Tibial nerve (tissue), 4 donors: ENCODE measurements around the gene PSMA7. TPM values are rescaled to one million over a fixed set of nuclear protein-coding genes. Genes with fewer than 3 reads are reported as not detected.

Source experiments
- DNase-seq, 2 donors: peaks; one replicate each; pipeline ENCODE4 v3.0.0-alpha.2; 2019; ENCODE audit warnings: low spot score in 2 of 2
- H3K27ac ChIP-seq, 4 donors: fragments of 200-600 bp; sonication (generic) in 3 of 4; one replicate each; pipeline ENCODE4 v1.5.1; 2017 to 2019; ENCODE audit warnings: mild to moderate bottlenecking in 1 of 4
- H3K27me3 ChIP-seq, 2 donors: fragments of 200-600 bp; sonication (generic) in 1 of 2; one replicate each; pipeline versions ENCODE4 v1.5.1 to v1.6.0; 2017 to 2019
- H3K36me3 ChIP-seq, 3 donors: fragments of 200-600 bp; sonication (generic); one replicate each; pipeline ENCODE4 v1.5.1; 2018 to 2019
- H3K4me1 ChIP-seq, 4 donors: fragments of 200-600 bp; sonication (generic) in 3 of 4; one replicate each; pipeline ENCODE4 v1.5.1; 2017 to 2019
- H3K4me3 ChIP-seq, 4 donors: fragments of 200-600 bp; sonication (generic) in 3 of 4; one replicate each; pipeline ENCODE4 v1.5.1; 2017 to 2019; ENCODE audit warnings: mild to moderate bottlenecking in 1 of 4, moderate library complexity in 1 of 4
- H3K9me3 ChIP-seq, 4 donors: fragments of 200-600 bp; sonication (generic) in 3 of 4; one replicate each; pipeline ENCODE4 v1.5.1; 2017 to 2019
- EP300 ChIP-seq, 2 donors: sonication (generic); formaldehyde crosslinking; IDR thresholded peaks; one replicate each; pipeline ENCODE4 v1.6.1; 2017; ENCODE audit warnings: antibody characterized with exemption in 2 of 2, mild to moderate bottlenecking in 1 of 2
- POLR2A ChIP-seq, 2 donors: fragments of 450-650 bp; IDR thresholded peaks; one replicate each; pipeline ENCODE4 v1.6.1; 2017; ENCODE audit warnings: antibody characterized with exemption in 2 of 2, mild to moderate bottlenecking in 2 of 2, moderate library complexity in 2 of 2
- WGBS, 2 donors: methylation state at CpG; one replicate each; pipeline ENCODE4 v1.1.5; 2018; 5-methylcytosine and 5-hydroxymethylcytosine counted together
- total RNA-seq, 4 donors: library from RNA; depleted of rRNA; stranded (reverse); fragments of >200 nt; gene quantifications; one replicate each; pipeline ENCODE4 v1.1.0, GENCODE V29; 2016
- TF ChIP-seq, protein P1 (sequence below), 5 experiments: fragments of 200-600 bp in 3 of 5; fragments of 450-650 bp in 2 of 5; sonication (generic) in 3 of 5; IDR thresholded peaks; one replicate each; pipeline ENCODE4 v1.5.1; 2016 to 2019; ENCODE audit warnings: antibody characterized with exemption in 5 of 5, mild to moderate bottlenecking in 3 of 5, moderate library complexity in 2 of 5

PSMA7 gene
- total RNA-seq, 4 donors from 2014 or later = 213 to 377 (median 341) TPM

DNA sequence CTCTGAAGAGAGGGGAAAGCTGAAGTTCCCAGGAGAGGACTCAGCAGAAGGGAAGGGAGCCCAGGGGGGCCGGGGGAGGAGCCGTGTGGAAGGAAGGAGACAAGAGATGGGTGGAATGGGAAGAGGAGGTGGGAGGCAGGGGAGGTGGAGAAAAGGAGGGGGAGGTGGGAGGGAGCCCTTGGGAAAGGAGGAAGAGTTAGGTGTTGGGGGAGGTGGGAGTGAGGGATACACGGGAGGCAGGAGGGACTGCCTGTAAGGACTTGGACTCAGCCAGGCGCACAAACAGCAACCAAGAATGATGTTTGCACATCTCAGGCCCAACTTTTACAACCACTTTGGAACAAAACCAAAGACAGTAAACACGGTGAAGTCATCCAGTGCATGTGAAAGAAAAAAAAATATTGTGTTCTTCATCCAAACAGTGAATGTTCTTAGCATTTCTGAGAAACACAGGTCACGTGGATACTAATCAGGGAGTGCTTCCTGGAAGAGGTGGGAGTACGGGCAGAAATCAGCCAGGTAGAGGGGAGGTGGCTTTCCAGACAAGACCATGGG, 38.3 kb downstream of the PSMA7 start:
- no peak for DNase-seq
- TF ChIP-seq EP300 (IDR thresholded peaks at IDR 0.05) (no peak), POLR2A (IDR thresholded peaks at IDR 0.05) (no peak)
- TF ChIP-seq, protein P1, sequence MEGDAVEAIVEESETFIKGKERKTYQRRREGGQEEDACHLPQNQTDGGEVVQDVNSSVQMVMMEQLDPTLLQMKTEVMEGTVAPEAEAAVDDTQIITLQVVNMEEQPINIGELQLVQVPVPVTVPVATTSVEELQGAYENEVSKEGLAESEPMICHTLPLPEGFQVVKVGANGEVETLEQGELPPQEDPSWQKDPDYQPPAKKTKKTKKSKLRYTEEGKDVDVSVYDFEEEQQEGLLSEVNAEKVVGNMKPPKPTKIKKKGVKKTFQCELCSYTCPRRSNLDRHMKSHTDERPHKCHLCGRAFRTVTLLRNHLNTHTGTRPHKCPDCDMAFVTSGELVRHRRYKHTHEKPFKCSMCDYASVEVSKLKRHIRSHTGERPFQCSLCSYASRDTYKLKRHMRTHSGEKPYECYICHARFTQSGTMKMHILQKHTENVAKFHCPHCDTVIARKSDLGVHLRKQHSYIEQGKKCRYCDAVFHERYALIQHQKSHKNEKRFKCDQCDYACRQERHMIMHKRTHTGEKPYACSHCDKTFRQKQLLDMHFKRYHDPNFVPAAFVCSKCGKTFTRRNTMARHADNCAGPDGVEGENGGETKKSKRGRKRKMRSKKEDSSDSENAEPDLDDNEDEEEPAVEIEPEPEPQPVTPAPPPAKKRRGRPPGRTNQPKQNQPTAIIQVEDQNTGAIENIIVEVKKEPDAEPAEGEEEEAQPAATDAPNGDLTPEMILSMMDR (IDR thresholded peaks at IDR 0.05) = no peak
- Histone ChIP-seq H3K9me3 (peaks cover 0 to 92% (median 12%) of the 10 kb centered on the region in 4 donors), H3K27me3 (peaks cover 0 to 10% of the 10 kb centered on the region in 2 donors), H3K27ac (no peak overlapping the region), H3K36me3 (peaks cover 0 to 6% (median 0%) of the 10 kb centered on the region in 3 donors), H3K4me3 (no peak overlapping the region), H3K4me1 (no peaks in the 10 kb centered on the region)
- WGBS, 2 donors = 36% methylated on average over 7 of the region's 7 CpGs

GRCh38 chr20:62104234-62104789, 38.9 kb downstream of the PSMA7 start:
- Histone ChIP-seq H3K4me3 (no peak overlapping the region), H3K36me3 (peaks cover 0 to 6% (median 0%) of the 10 kb centered on the region in 3 donors), H3K27ac (no peak overlapping the region), H3K4me1 (no peaks in the 10 kb centered on the region), H3K27me3 (peaks cover 0 to 10% of the 10 kb centered on the region in 2 donors), H3K9me3 (peaks cover 0 to 92% (median 11%) of the 10 kb centered on the region in 4 donors)
- 39 to 43% methylated on average over 15 of the region's 15 CpGs for WGBS, 2 donors
- TF ChIP-seq POLR2A (IDR thresholded peaks at IDR 0.05) = no peak
- TF ChIP-seq, protein P1 (IDR thresholded peaks at IDR 0.05) = no peak
- no peak for DNase-seq

DNA sequence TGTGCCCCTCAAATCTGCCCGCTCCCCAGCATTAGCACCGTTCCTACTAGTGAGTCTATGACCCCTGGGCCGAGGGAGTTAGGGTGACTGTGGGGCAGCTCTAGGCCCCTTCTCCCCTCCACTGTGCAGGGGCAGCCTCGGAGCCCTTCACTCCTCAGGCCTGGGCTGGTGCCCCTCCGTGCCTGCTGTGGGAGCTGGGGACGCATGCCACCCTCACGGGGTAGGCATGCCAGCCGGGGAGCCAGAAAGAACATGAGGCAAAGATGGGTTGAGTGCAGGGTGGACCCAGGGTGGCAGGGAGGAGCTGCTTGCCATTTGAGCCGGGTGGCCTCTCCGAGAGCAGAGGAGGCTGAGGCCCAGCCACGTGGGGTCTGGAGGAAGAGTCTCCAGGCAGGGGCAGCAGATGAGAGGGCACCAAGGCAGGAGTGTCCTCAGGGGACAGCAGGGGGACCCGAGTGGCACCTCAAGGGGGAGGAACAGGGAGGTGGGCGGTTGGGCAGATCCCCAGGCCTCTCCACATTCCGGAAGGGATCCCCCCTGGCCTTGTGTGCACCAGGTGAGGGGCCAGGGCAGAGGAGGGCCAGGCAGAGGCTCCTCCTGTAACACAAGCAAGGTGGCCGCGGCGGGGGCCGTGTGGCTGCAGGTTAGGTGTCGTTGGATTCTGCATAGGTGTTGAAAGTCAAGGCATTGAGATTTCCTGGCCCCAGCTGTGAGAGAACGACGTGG, 39.5 kb downstream of the PSMA7 start:
- Histone ChIP-seq H3K4me1 (no peaks in the 10 kb centered on the region), H3K27ac (no peak overlapping the region), H3K9me3 (peaks cover 0 to 86% (median 8%) of the 10 kb centered on the region in 4 donors), H3K4me3 (no peak overlapping the region), H3K27me3 (peaks cover 0 to 10% of the 10 kb centered on the region in 2 donors), H3K36me3 (peaks cover 0 to 6% (median 0%) of the 10 kb centered on the region in 3 donors)
- DNase-seq = no peak
- no peak for TF ChIP-seq POLR2A (IDR thresholded peaks at IDR 0.05)
- TF ChIP-seq EP300 (IDR thresholded peaks at IDR 0.05) = no peak
- TF ChIP-seq, protein P1 (IDR thresholded peaks at IDR 0.05) = no peak
- 59 to 60% methylated on average over 18 to 20 of the region's 21 CpGs for WGBS, 2 donors

- Histone ChIP-seq H3K9me3 (peaks cover 0 to 60% (median 0%) of the 10 kb centered on the region in 4 donors), H3K36me3 (peaks cover 0 to 6% (median 0%) of the 10 kb centered on the region in 3 donors), H3K27ac (no peak overlapping the region), H3K27me3 (peaks cover 0 to 10% of the 10 kb centered on the region in 2 donors), H3K4me1 (no peaks in the 10 kb centered on the region), H3K4me3 (no peak overlapping the region)
- WGBS, 2 donors = 89 to 93% methylated on average over 4 of the region's 4 CpGs
- TF ChIP-seq, protein P1 (IDR thresholded peaks at IDR 0.05) = no peak
- TF ChIP-seq POLR2A (IDR thresholded peaks at IDR 0.05) = no peak
- TF ChIP-seq EP300 (IDR thresholded peaks at IDR 0.05) = no peak
- DNase-seq = no peak
Observed at GRCh38 chr20:62101078-62101477, 42.1 kb downstream of the PSMA7 start.
